Bronchial epithelial cell (primary cell): Measurements from ENCODE around the gene SLC39A5. TPM values are rescaled to one million over a fixed set of nuclear protein-coding genes. Genes with fewer than 3 reads are reported as not detected.
"Not testable (repeated sequence)": the region's sequence is repeated elsewhere in the genome, so short reads cannot be mapped to it uniquely, and the experiment has no call there.

ENCODE experiments used
- DNase-seq: peaks from one replicate; pipeline ENCODE4 v3.0.0-alpha.2; 2010; ENCODE audit warnings: low read depth
- FAIRE-seq: peaks from 2 replicates; lab custom pipeline; 2011; peaks lifted over from hg19 to GRCh38; lab: Jason Lieb, UNC
- H3K27me3 ChIP-seq: 2 replicates; pipeline ENCODE4 v1.5.1; 2011; ENCODE audit warnings: low read length; ENCODE audit not compliant: control insufficient read depth, insufficient read depth
- H3K36me3 ChIP-seq: 2 replicates; pipeline ENCODE4 v1.5.1; 2011; ENCODE audit warnings: low read length; ENCODE audit not compliant: control insufficient read depth, insufficient read depth
- H3K4me3 ChIP-seq: 2 replicates; pipeline ENCODE4 v1.5.1; 2011; ENCODE audit warnings: mild to moderate bottlenecking, low read depth, low read length, control low read depth
- CTCF ChIP-seq: IDR thresholded peaks from 2 replicates; pipeline ENCODE4 v1.5.1; 2011; ENCODE audit warnings: mild to moderate bottlenecking, moderate library complexity, low read length, control low read depth, inconsistent platforms; ENCODE audit not compliant: insufficient read depth, severe bottlenecking
- total RNA-seq: library from RNA; depleted of rRNA; stranded (reverse); fragments of >200 nt; gene quantifications from 2 replicates; pipeline ENCODE4 v1.2.1, GENCODE V29; 2014

Gene SLC39A5
- total RNA-seq, 1 donor from 2014 or later, result 0.26 TPM

GRCh38 chr12:56261503-56262232, 31.8 kb downstream of the SLC39A5 start:
- H3K4me3 ChIP-seq, result no peak overlapping the region
- no peak for FAIRE-seq
- no peak for TF ChIP-seq CTCF
- H3K27me3 ChIP-seq, result no peaks in the 10 kb centered on the region
- peaks cover 1% of the 10 kb centered on the region for H3K36me3 ChIP-seq
- peak; percentile 84 for DNase-seq

- not testable (repeated sequence) for H3K4me3 ChIP-seq, H3K36me3 ChIP-seq, H3K27me3 ChIP-seq, DNase-seq, FAIRE-seq
Observed at GRCh38 chr12:56262955-56263354, 33.1 kb downstream of the SLC39A5 start.

- H3K27me3 ChIP-seq, FAIRE-seq, H3K36me3 ChIP-seq, DNase-seq: not testable (repeated sequence)
- H3K4me3 ChIP-seq, result peak overlapping the region; percentile 76
Observed at GRCh38 chr12:56266068-56266692, 36.3 kb downstream of the SLC39A5 start.

DNA sequence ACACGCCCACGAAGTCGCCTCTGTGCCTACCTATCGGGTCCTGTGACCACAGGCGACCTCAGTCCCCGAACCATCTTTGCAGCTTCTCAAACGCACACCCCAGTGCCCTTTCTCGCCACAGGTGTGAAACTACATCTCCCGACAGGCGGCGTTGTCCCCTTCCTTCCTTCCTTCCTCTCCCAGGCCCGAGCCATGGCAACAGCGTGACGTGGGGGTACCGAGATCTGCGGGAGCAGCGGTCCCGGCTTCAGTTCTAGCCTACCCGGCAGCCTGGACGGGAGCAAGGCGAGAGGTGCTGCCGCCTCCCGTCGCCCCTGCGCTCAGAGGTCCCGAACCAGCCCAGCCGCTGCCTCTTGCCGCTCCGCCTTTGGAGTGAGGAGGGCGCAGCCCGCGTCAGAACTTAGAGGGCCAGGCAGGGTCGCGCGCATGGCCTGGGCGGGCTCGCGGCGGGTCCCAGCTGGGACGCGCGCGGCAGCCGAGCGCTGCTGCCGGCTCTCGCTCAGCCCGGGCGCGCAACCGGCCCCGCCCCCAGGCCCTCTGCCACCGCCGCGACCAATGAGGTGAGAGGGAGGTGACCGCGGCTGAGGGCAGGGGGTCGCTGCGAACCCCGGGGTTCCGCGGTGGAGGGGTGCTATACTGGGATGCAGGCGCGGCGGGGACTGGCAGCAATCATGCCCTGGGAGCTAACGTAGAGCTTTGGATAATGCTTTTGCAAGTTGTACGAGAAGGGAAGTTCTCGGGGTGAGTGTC, 37.0 kb downstream of the SLC39A5 start, which contains the start of gene COQ10A:
COQ10A (plus strand) TSS at position 250 of the 750 bp plus-strand sequence; CDS start at position 427, 177 bp downstream.
- Histone ChIP-seq H3K4me3 (peak within 1 kb of the TSS; percentile 76), H3K36me3 (peaks cover 3% of the 10 kb centered on the region), H3K27me3 (no peaks in the 10 kb centered on the region)
- DNase-seq, result peak; percentile 79
- peak; percentile 84 for TF ChIP-seq CTCF
- FAIRE-seq, result no peak

GRCh38 chr12:56267443-56268071, 37.7 kb downstream of the SLC39A5 start:
- H3K27me3 ChIP-seq, result no peaks in the 10 kb centered on the region
- peaks cover 5% of the 10 kb centered on the region for H3K36me3 ChIP-seq
- no peak for DNase-seq
- FAIRE-seq, result no peak
- no peak for TF ChIP-seq CTCF
- peak overlapping the region; percentile 76 for H3K4me3 ChIP-seq

GRCh38 chr12:56271031-56271430, 41.2 kb downstream of the SLC39A5 start:
- FAIRE-seq (no peak), DNase-seq (peak; percentile 35)
- Histone ChIP-seq H3K4me3 (no peak overlapping the region), H3K36me3 (peaks cover 25% of the 10 kb centered on the region), H3K27me3 (no peaks in the 10 kb centered on the region)
- peak; percentile 57 for TF ChIP-seq CTCF

GRCh38 chr12:56272468-56272867, 42.6 kb downstream of the SLC39A5 start:
- H3K27me3 ChIP-seq, DNase-seq, H3K4me3 ChIP-seq, FAIRE-seq: not testable (repeated sequence)
- H3K36me3 ChIP-seq, result peaks cover 25% of the 10 kb centered on the region
